Sigmoid colon (tissue), 4 donors: ENCODE data around the gene CMSS1.

Source experiments
- CTCF ChIP-seq, 4 experiments: fragments of 450-650 bp in 3 of 4; fragments of 200-600 bp in 1 of 4; IDR thresholded peaks; one replicate each; pipeline ENCODE4 v1.5.1; 2016 to 2019; ENCODE audit warnings: antibody characterized with exemption in 4 of 4, mild to moderate bottlenecking in 3 of 4, moderate library complexity in 2 of 4
- EP300 ChIP-seq, 4 donors: sonication (generic); formaldehyde crosslinking; IDR thresholded peaks; one replicate each; pipeline ENCODE4 v1.6.1; 2017; ENCODE audit warnings: antibody characterized with exemption in 4 of 4
- POLR2A ChIP-seq, 2 donors: fragments of 450-650 bp; IDR thresholded peaks; one replicate each; pipeline ENCODE4 v1.6.1; 2016; ENCODE audit warnings: antibody characterized with exemption in 2 of 2, mild to moderate bottlenecking in 2 of 2, moderate library complexity in 2 of 2
- POLR2AphosphoS5 ChIP-seq, 4 donors: sonication (generic); formaldehyde crosslinking; IDR thresholded peaks; one replicate each; pipeline ENCODE4 v1.6.1; 2017; ENCODE audit warnings: antibody characterized with exemption in 4 of 4

- no peak for TF ChIP-seq EP300 (IDR thresholded peaks at IDR 0.05)
- TF ChIP-seq POLR2AphosphoS5 (IDR thresholded peaks at IDR 0.05) = no peak
- no peak for TF ChIP-seq POLR2A (IDR thresholded peaks at IDR 0.05)
- TF ChIP-seq CTCF (IDR thresholded peaks at IDR 0.05) = no peak
Measured at GRCh38 chr3:100075196-100075595, 257.5 kb downstream of the CMSS1 start.
